Smooth muscle cell of the brain vasculature (primary cell): ENCODE data around the gene C12orf60.

Experiments
- DNase-seq: peaks from one replicate; pipeline ENCODE4 v3.0.0-alpha.2; 2012; ENCODE audit warnings: low read depth, low spot score

The C12orf60 gene

GRCh38 chr12:14834509-14834908 is 31.0 kb downstream of the C12orf60 start:
- no peak for DNase-seq

- DNase-seq, result no peak
These were observed 33.1 kb downstream of the C12orf60 start for GRCh38 chr12:14836336-14837210.

- no peak for DNase-seq
These were observed 35.8 kb downstream of the C12orf60 start for GRCh38 chr12:14839262-14839661.

- no peak for DNase-seq
These were observed 37.1 kb downstream of the C12orf60 start for GRCh38 chr12:14840616-14841015.

GRCh38 chr12:14841761-14842160 is 38.3 kb downstream of the C12orf60 start:
- no peak for DNase-seq

- no peak for DNase-seq
These were observed 38.8 kb downstream of the C12orf60 start for GRCh38 chr12:14842315-14842714.

- no peak for DNase-seq
These were observed 40.0 kb downstream of the C12orf60 start, which contains the start of gene ART4 for GRCh38 chr12:14843425-14843887. TSS of gene ART4 (minus strand) at chr12:14843526. CDS start at chr12:14843113, 413 bp downstream.

- no peak for DNase-seq
These were observed 40.9 kb downstream of the C12orf60 start for GRCh38 chr12:14844401-14844800.

GRCh38 chr12:14845350-14845750 is 41.9 kb downstream of the C12orf60 start:
- DNase-seq, result no peak

GRCh38 chr12:14846042-14846587 is 42.6 kb downstream of the C12orf60 start:
- no peak for DNase-seq

GRCh38 chr12:14846876-14847580 is 43.6 kb downstream of the C12orf60 start:
- DNase-seq, result no peak

GRCh38 chr12:14849661-14850060 is 46.2 kb downstream of the C12orf60 start:
- DNase-seq, result no peak

GRCh38 chr12:14850929-14851663 is 47.6 kb downstream of the C12orf60 start:
- DNase-seq, result no peak

GRCh38 chr12:14852880-14853279 is 49.4 kb downstream of the C12orf60 start:
- no peak for DNase-seq

GRCh38 chr12:14853961-14854360 is 50.5 kb downstream of the C12orf60 start:
- no peak for DNase-seq

GRCh38 chr12:14854586-14855183 is 51.2 kb downstream of the C12orf60 start:
- no peak for DNase-seq

GRCh38 chr12:14858513-14858912 is 55.0 kb downstream of the C12orf60 start:
- no peak for DNase-seq

GRCh38 chr12:14860490-14860889 is 57.0 kb downstream of the C12orf60 start:
- no peak for DNase-seq

- no peak for DNase-seq
These were observed 65.5 kb downstream of the C12orf60 start for GRCh38 chr12:14868916-14869506.

GRCh38 chr12:14871247-14871646 is 67.8 kb downstream of the C12orf60 start:
- DNase-seq, result no peak

- DNase-seq, result no peak
These were observed 68.4 kb downstream of the C12orf60 start for GRCh38 chr12:14871886-14872285.
